GM06990 (cell line): ENCODE data around the gene LBR.
A peak's percentile ranks its signal among the peaks of the same experiment; 100 is the strongest.

ENCODE experiments used
- DNase-seq: peaks from one replicate; pipeline ENCODE4 v3.0.0-alpha.2; 2011; ENCODE audit not compliant: insufficient read length; ENCODE audit errors: extremely low read depth
- H3K27me3 ChIP-seq: replicated peaks from 2 replicates; pipeline ENCODE4 v1.6.0; 2011; ENCODE audit warnings: low read length; ENCODE audit not compliant: control insufficient read depth, insufficient read depth
- H3K36me3 ChIP-seq: 2 replicates; pipeline ENCODE4 v1.5.1; 2011; ENCODE audit warnings: low read length; ENCODE audit not compliant: control insufficient read depth, insufficient read depth
- H3K4me3 ChIP-seq: replicated peaks from 2 replicates; pipeline ENCODE4 v1.5.1; 2011; ENCODE audit warnings: low read depth, mild to moderate bottlenecking, control low read depth, low read length
- CTCF ChIP-seq: IDR thresholded peaks from 2 replicates; pipeline ENCODE4 v1.5.1; 2011; ENCODE audit warnings: low read length, control low read depth, mild to moderate bottlenecking, inconsistent platforms; ENCODE audit not compliant: insufficient read depth, poor library complexity, severe bottlenecking

The LBR gene

GRCh38 chr1:225460021-225460736 lies 32.3 kb upstream of the LBR start:
- no peaks in the 10 kb centered on the region for H3K27me3 ChIP-seq
- no peak for TF ChIP-seq CTCF
- H3K4me3 ChIP-seq: no peak overlapping the region
- no peak for DNase-seq
- no peaks in the 10 kb centered on the region for H3K36me3 ChIP-seq

- H3K36me3 ChIP-seq: no peaks in the 10 kb centered on the region
These were observed 30.4 kb upstream of the LBR start for GRCh38 chr1:225458222-225458631.

DNA sequence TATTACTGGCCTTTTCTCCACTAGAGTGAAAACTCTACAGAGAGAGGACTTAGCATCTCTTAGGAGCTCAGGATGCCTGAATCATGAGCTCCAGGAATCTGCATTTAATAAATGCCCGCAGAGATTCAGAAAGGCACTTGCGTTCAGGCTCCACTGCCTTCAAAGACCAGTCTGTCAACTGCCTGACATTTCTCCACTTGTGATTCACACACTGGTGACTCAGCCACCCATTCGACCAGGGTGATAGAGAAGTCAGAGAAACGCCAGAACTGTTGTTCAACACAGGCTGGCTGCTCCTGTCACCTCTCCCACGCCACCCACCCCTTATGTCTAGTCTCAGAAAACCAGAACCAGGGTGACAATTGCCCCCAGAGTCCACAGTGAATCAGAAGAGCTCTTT lies 26.9 kb upstream of the LBR start:
- H3K27me3 ChIP-seq: no peaks in the 10 kb centered on the region
- TF ChIP-seq CTCF: no peak
- H3K4me3 ChIP-seq: no peak overlapping the region
- DNase-seq: no peak
- H3K36me3 ChIP-seq: no peaks in the 10 kb centered on the region

More at GRCh38 chr1:225458222-225458631, 30.4 kb upstream of the LBR start:
- no peak overlapping the region for H3K4me3 ChIP-seq
- TF ChIP-seq CTCF: no peak
- H3K27me3 ChIP-seq: no peaks in the 10 kb centered on the region
- DNase-seq: no peak

- H3K27me3 ChIP-seq: no peaks in the 10 kb centered on the region
- no peak for TF ChIP-seq CTCF
- no peak overlapping the region for H3K4me3 ChIP-seq
- H3K36me3 ChIP-seq: no peaks in the 10 kb centered on the region
- no peak for DNase-seq
These were observed 26.2 kb upstream of the LBR start for GRCh38 chr1:225453797-225454648.

DNA sequence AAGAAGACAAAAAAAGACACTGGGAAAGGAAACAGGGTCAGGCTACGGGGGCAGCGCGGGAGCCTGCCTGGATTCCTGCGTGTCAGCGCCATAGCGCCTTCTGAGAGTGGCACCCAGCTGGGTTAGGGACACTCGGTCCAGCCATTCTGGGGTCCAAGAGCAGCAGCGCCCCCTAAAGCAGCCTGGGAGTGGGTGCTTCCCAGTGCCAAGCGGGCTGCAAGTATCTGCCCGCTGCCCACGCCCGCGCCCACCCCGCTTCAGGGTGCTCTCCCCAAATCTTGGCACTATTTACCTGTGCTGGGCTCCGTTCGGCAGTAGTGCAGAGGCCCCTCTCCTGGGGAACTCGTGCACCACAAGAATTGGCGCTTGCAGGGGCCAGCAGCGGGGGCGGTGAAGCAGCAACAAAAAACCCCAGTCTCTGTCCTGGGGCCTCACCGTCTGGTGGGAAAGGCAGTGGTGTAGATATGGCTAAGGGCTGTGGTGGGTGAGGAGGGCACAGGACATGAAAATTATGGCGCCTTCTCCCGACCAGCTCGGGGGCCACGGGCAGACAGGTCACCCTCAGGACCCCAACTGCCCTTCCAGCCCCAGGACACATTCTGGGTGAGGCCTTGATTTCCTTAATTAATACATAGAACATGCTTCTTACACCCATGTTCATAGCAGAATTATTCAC lies 24.1 kb upstream of the LBR start:
- Histone ChIP-seq H3K4me3 (no peak overlapping the region), H3K27me3 (no peaks in the 10 kb centered on the region), H3K36me3 (no peaks in the 10 kb centered on the region)
- DNase-seq: no peak
- peak; percentile 16 for TF ChIP-seq CTCF
